HG02973 (cell line): ENCODE data around the gene KIF26B.
"Not testable (repeated sequence)": the region's sequence is repeated elsewhere in the genome, so short reads cannot be mapped to it uniquely, and the experiment has no call there.

Experiments used
- ATAC-seq: cut with Tn5 transposase; IDR thresholded peaks from one replicate; pipeline ENCODE4 v1.9.1; 2021; ENCODE audit warnings: moderate library complexity; ENCODE audit not compliant: unreplicated experiment

Gene KIF26B

DNA sequence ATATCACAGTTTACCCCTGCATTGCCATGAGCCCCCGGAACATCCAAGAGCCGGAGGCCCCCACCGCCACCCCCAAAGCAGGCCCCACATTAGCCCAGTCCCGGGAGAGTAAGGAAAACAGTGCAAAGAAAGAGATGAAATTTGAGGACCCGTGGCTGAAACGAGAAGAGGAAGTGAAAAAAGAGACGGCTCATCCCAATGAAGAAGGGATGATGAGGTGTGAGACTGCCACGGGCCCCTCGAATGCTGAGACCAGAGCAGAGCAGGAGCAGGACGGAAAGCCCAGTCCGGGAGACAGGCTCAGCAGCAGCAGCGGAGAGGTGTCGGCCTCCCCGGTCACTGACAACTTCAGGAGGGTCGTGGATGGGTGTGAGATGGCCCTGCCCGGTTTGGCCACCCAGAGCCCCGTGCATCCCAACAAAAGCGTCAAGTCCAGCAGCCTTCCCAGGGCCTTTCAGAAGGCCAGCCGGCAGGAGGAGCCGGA is 532.4 kb downstream of the KIF26B start:
- no peak for ATAC-seq

DNA sequence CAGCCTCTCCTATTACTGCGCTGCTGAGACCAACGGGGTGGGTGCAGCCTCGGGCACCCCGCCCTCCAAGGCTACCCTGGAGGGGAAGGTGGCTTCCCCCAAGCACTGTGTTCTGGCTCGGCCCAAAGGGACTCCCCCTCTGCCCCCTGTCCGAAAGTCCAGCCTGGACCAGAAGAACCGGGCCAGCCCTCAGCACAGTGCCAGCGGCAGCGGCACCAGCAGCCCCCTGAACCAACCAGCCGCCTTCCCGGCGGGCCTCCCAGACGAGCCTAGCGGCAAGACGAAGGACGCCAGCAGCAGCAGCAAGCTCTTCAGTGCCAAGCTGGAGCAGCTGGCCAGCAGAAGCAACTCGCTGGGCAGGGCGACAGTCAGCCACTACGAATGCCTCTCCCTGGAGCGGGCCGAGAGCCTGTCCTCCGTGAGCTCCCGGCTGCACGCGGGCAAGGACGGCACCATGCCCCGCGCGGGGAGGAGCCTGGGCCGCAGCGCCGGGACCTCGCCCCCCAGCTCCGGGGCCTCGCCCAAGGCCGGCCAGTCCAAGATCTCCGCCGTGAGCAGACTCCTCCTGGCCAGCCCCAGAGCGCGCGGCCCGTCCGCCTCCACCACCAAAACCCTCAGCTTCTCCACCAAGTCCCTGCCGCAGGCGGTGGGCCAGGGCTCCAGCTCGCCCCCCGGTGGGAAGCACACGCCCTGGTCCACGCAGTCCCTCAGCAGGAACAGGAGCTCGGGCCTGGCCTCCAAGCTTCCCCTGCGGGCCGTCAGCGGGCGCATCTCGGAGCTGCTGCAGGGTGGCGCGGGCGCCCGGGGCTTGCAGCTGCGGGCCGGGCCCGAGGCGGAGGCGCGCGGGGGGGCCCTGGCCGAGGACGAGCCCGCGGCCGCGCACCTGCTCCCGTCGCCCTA is 533.1 kb downstream of the KIF26B start:
- no peak for ATAC-seq

DNA sequence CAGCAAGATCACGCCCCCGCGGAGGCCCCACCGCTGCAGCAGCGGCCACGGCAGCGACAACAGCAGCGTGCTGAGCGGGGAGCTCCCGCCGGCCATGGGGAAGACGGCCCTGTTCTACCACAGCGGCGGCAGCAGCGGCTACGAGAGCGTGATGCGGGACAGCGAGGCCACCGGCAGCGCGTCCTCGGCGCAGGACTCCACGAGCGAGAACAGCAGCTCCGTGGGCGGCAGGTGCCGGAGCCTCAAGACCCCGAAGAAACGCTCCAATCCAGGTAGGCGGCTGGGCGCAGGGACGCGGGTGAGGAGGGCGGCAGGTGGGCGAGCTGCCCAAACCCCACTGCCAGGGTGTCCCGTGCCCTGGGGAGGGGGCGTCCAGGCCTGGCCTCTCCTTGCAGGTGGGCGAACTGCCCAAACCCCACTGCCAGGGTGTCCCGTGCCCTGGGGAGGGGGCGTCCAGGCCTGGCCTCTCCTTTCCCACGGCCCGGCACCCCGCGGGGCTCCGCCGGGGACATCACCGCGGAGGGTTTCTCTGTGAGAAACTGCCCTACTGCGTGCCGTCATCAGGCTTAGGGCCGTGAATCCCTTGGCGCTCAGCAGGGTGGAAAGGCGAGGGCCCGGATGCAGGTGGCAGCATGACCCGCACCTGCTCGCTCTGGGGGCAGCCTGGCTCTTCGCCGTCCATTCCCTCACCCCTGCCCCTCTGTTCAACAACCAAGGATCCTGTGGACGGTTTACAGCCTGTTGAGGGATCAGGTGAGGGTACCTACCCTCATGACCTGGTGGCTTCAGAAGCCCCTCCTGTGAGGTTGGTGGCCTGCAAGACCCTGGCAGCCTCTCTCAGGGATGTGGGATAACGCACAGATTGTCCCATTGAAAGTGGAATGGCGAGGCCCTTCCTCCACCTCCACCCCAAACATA is 534.0 kb downstream of the KIF26B start:
- ATAC-seq: no peak

DNA sequence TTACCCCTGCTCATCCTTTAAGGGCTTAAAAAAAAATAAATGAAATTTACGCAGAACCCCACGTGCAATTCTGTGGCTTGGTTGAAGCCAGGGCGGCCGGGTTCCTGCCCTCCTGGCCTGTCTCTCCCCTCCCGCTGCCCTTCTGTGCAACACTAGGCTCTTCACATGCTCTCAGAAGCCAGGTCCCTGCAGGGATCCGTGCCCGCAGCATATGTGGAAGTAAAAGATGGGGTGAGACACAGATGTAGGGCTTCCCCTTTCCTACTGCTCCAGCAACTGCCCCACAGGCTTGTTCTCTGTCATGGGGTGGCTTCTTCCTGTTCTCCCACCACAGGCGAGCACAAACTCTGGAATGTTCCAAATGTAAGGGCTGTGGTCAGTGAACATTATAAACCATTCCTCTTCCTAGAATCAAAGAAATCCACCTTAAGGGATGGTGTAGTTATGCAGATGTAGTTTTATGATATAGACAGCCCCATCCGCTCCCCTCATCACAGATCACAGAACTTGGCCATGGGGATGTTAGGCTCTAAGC is 535.4 kb downstream of the KIF26B start:
- ATAC-seq: no peak

DNA sequence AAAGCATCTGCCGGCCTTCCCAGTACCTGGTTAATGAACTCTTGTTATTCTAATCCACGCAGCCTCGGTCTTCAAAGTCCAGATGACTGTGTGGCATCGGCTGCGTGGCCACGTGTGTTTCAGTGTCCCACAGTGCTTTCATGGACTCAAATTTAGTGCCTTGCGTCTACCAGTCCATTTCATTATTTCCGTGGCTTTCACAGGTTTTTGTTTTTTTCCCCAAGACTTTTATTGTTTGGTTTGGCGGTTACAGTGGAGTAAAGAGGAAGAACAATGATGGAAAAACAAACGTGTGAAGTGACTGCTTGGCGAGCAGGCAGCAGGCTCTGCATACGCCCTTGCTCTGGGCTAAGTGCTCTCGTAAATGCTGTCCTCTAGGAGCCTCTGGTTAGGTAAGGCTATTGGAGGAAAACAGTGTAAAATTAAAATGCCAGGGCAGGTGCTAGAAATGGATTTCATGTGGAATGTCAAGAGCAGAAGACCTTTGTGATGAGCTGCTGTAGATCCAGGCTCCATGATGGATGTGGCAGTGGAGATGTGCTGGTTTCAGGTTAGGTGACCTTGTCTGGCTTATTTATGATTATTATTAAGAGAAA is 536.3 kb downstream of the KIF26B start:
- no peak for ATAC-seq

DNA sequence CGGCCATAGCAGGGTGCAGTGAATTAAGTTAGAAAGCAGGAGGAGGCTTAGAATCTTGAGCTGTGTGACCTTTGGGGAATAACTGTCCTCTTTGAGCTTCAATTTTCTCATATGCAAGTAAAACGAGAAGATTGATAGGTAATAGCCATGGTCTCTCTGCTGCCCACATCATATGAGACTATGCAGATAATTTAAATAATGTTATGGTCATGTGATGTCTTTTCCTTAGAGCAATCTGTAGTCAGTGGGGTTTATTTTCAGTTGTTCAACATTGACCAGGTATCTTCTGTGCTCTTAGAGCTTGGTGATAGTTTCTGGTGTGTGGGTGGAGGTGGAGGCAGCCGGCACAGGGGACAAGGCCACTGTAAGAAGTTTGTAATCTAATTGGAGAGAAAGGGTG is 537.1 kb downstream of the KIF26B start:
- no peak for ATAC-seq

DNA sequence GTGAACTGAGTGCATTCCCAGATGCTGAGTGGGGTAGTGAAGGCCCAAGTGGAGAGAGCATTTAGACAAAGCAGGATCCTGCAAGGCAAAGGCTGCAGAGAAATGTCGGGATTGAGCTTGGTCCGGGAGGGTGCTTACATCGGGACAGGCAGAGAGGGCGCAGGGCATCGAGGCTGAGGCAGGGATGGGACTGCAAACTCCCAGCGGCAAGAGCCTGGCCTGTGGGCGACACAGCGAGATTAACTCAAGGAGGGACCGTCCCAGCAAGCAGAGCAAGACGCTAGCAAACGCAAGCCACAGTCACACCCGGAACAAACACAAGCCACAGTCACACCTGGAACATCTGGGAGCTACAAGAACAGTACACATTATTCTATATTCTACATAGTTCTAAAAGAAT is 537.5 kb downstream of the KIF26B start:
- ATAC-seq: no peak

DNA sequence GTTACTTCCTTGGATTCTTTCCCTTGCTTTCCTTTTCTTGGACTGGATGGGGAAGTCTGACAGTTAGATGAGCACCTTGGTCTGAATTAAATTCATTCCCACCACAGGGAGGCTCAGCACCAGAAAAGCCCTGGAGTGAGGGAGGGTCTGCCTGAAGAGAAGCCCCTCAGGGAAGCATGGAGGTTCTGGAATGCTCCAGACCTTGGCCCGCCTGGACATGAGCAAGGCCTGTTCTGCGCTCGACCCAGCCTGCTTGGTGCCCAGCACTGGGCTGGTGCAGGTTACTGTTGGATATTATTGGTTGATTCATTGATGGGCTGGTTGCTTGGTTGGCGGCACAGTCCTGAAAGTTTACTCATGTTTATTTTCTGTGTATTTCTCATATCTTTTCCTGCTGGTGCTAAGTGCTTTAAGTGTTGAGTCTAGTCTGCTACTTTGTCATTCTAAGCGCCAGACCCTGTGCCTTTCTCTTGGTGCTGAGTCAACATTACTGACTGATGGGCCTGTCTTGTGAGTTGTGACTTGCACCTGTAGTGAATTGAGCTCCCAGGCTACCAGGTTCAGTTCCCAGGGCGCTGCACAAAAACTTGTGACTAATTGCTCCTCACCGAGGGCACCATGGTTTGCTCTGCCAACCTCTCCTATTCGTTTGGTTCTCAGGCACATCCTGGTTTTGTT is 538.5 kb downstream of the KIF26B start:
- ATAC-seq: no peak

DNA sequence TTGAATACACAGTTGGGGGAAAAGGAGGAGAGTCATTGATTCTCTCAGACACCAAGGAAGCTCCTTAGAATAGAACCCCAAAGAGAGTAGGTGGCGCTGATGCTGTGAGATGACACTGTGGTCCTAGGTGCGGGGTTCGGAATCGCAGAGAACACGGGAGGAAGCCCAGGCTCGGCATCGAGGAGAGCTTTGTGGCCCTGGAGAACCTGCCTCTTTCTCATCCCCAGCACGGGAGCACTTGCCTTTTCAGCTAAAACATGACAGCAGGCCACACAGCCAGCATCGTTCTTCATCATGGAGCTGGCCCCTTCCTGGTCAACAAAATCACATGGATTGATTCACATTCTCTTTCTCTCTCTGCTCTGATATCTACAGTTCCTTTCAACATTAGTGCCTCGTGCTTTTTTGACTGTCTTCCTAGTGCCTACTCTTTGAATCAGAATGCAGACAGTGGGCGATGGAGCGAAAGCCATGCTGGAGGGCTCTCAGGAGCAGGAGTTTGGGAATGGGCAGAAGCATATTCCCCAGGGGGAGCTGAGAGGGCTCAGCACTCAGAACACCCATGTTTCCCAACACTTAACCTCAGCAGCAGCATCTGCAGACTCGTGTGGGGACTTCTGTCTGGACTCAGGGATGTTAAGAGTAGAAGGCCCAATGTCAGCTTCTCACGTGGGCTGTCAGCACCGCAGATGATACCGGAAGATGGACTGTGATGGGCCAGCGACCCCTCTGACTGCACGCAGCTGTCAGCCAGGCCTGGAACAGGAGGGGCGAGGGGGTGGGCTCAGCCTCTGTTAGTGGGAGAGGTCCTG is 539.4 kb downstream of the KIF26B start:
- no peak for ATAC-seq

DNA sequence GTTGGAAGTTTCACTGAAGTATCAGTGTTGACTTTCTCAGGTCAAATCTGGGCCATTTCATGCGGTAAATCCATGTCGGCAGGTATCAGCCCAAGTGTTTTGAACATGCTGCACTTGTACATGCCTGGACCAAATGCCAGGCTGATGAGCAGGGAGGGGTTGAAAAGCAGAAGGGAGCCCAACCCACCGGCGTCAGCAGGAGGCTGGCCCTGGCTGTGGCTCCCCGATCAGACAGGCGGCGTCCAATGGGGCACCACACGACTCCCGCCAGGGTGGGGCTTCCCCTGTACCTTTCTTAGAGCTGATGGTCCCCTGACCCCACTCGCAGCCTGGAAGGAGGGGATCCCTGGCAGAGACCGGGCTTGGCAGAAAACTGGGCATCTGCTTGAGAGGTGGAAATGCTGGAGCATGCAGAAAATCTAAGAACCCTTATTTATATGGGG is 540.0 kb downstream of the KIF26B start:
- ATAC-seq: no peak

DNA sequence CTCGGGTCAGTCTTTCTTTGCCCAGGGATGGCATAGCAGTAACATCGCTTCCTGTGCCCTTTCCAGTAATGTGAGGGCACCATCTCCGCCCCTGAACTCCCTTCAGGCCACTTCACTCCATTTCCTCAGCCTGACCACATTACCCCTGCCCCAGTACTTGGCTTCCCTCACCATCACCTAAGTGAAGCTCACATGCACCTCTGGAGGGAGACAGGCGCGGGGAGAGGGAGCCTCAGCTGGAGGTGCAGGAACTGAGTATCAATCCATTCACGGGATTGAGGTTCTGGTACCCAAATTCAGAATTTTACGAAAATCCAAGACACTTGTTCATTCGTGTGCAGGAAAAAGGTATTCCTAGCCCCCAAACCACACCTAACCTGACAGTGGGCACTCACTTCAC is 540.4 kb downstream of the KIF26B start:
- ATAC-seq: no peak

DNA sequence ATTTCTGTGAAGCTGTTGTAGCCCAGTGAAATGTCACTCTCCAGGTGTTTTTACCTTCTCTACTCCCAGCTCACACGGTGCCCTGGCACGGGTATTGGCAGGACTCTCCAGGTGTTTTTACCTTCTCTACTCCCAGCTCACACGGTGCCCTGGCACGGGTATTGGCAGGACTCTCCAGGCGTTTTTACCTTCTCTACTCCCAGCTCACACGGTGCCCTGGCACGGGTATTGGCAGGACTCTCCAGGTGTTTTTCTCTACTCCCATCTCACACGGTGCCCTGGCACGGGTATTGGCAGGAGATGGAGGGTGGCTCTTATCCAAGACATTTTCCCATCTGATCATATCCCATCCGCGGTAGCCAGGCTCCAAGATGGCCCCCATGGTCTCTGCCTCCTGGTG is 540.9 kb downstream of the KIF26B start:
- not testable (repeated sequence) for ATAC-seq

DNA sequence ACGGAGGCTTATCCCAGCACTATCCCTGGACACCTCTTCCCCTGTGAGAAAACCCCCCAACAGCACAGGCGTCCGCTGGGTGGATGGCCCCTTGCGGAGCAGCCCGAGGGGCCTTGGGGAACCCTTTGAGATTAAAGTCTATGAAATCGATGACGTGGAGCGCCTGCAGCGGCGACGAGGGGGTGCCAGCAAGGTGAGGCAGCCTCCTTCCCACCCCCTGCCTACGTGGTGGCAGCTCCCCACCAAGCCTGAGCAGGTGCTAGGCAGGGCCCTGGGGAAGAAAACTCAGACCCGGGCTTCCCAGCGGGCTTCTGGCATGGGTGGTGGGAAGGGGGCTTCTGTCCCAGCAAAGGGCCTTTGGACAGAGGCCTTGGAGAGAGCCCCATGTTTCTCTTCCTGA is 543.3 kb downstream of the KIF26B start:
- ATAC-seq: no peak

DNA sequence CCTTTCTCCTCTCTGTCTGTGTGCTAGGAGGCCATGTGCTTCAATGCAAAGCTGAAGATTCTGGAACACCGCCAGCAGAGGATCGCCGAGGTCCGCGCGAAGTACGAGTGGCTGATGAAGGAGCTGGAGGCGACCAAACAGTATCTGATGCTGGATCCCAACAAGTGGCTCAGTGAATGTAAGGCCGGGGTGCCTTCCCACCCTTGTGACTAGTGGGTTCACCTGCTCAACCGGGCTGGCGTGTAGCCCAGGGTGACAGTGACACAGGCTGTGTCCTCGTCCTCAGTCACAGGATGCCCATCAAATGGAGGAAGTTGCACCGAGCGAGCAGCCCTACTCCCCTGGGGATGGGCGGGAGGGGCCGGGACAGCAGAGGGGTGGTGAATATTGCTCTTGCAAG is 544.1 kb downstream of the KIF26B start:
- ATAC-seq: no peak

DNA sequence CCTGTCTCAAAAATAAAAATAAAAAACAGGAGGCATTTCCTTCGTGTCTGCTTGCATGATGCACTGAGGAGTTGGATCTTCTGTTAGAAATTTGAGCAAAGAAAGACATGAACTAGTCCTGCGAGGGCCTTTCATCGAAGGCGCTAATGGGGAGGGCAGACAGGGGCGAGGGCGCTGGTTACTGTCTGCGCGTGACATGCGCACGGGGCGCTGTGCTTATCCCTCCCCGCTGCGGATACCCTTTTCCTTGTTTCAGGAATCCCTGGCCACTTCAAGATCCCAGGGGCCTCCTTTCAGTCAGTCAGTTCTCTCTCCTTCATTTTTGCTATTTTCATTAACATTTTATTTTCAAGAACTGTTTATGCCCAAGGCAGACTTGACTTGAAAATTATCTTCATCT is 545.8 kb downstream of the KIF26B start:
- ATAC-seq: no peak

DNA sequence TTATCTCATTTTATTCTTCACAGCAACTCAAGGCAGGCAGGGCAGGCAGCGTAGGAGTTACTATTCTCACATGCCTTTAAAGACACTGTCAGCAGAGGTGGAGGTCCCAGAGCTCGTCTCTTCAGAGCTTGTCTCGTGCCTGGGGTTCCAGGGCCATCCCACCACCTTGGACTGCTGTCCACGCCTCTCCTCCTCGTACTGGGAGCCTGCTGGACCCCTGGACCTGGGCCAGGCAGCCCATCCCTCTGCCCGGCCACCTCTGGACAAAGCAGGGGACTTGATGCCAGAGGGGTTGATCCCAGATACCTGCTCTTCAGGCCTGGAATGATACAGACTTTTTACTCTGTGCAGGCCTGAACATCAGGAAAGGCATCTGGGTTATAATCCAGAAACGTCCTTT is 546.8 kb downstream of the KIF26B start:
- no peak for ATAC-seq

DNA sequence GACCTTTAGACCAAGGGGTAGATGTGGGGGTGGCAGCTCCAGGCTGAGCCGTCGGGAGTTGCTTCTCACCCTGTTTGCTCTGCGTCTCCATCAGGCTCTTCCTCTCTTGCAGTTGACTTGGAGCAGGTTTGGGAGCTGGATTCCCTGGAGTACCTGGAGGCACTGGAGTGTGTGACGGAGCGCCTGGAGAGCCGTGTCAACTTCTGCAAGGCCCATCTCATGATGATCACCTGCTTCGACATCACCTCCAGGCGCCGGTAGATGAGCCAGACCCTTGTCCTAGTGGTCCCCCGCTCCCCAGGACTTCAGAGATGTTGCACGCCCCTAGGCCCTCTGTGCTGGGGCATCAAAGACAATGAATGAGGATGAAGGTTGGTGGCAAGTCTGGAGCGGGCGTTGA is 547.6 kb downstream of the KIF26B start:
- ATAC-seq: no peak

DNA sequence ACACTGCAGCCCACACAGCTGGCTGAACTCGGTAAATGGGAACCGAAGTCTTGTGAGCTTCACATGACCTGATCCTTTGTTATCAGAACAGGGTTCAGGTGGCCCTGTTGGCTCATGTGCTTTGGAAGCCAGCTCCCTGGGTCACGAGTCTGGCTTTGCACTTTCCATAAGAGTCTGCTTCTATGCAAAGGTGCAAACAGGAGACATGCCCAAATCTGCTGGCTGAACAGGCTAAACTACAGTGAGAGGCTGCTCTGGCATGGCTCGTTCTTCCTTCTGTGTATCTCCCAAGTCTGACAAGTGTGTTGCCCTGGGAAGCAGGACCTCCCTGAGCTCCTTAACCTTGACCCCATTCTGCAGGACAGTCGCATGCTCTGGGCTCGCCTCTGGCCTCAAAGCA is 549.6 kb downstream of the KIF26B start:
- no peak for ATAC-seq

DNA sequence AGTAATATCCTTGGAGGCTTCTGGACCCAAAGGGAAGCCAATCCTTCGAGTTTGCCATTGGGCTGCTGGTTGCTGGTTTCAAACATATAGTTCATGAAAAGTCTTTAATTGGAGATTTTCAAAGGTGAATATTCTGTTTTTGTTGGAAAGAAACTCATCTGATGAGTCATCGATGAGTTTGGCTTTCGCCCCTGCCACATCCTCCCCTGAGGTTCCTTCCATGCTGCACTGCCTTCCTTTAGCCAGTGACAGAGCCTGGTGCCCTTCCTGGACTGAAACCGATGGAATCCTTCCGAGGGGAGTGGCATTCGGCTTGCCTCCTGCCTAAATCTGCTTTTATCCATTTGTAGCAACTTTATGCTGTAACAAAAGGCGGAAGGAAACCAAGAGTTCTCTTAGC is 550.0 kb downstream of the KIF26B start:
- ATAC-seq: no peak

DNA sequence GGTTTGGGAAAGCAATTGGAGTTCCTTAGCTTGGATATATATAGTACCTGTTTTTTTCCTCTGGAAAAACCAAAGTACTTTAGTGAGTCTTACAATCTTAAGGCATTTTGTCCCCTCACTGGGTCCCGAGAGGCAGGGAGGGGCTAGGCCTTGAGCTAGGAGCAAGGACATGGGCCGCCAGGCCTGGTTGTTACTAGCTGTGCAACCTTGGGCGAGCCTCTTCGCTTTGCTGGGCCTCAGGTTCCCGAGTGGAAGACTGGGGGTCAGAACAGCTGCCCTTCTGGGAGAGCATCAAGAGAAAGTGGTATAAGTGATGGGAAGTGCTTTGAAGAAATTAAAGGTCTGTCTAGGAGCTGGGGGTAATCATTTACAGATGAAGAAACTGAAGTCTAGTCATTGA is 553.2 kb downstream of the KIF26B start:
- ATAC-seq: no peak
